BJ (cell line): ENCODE measurements around the gene LST1. TPM values are rescaled to one million over a fixed set of nuclear protein-coding genes. Genes with fewer than 3 reads are reported as not detected.
A peak's percentile ranks its signal among the peaks of the same experiment; 100 is the strongest.
"Not testable (repeated sequence)": the region's sequence is repeated elsewhere in the genome, so short reads cannot be mapped to it uniquely, and the experiment has no call there.

Experiments used
- CTCF ChIA-PET: fragments of 350-600 bp; formaldehyde crosslinking; extraction: SDS; loops from one replicate; lab custom pipeline; 2021; ENCODE audit warnings: antibody characterized with exemption, inconsistent platforms; lab: Yijun Ruan, JAX
- POLR2A ChIA-PET: fragments of 300-600 bp; sonication (Branson Sonifier 250); formaldehyde crosslinking; extraction: SDS; loops from one replicate; lab custom pipeline; 2021; ENCODE audit warnings: antibody characterized with exemption; lab: Charles Lee
- DNase-seq: peaks from one replicate; pipeline ENCODE4 v3.0.0-alpha.2; 2011; ENCODE audit warnings: low read depth
- H3K27me3 ChIP-seq: 2 replicates; pipeline ENCODE4 v1.6.0; 2011; ENCODE audit warnings: low read length; ENCODE audit not compliant: control insufficient read depth, insufficient read depth
- H3K36me3 ChIP-seq: 2 replicates; pipeline ENCODE4 v1.5.1; 2011; ENCODE audit warnings: low read length; ENCODE audit not compliant: control insufficient read depth, insufficient read depth
- H3K4me3 ChIP-seq: 2 replicates; pipeline ENCODE4 v1.5.1; 2011; ENCODE audit warnings: low read depth, mild to moderate bottlenecking, control low read depth, low read length
- polyA plus RNA-seq: library from polyadenylated mRNA; depleted of rRNA; stranded (reverse); fragments of >200 nt; gene quantifications from 2 replicates; pipeline ENCODE4 v1.2.3, GENCODE V29; 2011
- TF ChIP-seq, protein P1 (sequence below): IDR thresholded peaks from 2 replicates; pipeline ENCODE4 v1.5.1; 2011; ENCODE audit warnings: low read depth, mild to moderate bottlenecking, control low read depth, inconsistent platforms, low read length, moderate library complexity; ENCODE audit not compliant: insufficient read depth

LST1 gene
- polyA plus RNA-seq, 1 experiment, result 0.42 TPM

DNA sequence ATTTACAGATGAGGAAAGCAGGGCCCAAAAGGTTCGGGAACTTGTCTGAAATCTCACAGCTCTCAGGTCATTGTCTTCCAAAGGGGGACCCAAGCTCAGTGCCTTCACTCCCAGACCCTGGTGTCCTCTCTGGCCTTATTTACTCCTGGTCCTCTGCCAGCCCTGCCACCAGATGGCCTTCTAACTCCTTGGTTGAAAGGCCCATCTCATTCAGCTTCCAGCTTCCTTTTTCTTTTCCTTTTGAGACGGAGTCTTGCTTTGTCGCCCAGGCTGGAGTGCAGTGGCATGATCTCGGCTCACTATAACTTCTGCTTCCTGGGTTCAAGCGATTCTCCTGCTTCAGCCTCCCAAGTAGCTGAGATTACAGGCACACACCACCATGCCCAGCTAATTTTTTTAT, 34.7 kb upstream of the LST1 start:
- TF ChIP-seq, protein P1, sequence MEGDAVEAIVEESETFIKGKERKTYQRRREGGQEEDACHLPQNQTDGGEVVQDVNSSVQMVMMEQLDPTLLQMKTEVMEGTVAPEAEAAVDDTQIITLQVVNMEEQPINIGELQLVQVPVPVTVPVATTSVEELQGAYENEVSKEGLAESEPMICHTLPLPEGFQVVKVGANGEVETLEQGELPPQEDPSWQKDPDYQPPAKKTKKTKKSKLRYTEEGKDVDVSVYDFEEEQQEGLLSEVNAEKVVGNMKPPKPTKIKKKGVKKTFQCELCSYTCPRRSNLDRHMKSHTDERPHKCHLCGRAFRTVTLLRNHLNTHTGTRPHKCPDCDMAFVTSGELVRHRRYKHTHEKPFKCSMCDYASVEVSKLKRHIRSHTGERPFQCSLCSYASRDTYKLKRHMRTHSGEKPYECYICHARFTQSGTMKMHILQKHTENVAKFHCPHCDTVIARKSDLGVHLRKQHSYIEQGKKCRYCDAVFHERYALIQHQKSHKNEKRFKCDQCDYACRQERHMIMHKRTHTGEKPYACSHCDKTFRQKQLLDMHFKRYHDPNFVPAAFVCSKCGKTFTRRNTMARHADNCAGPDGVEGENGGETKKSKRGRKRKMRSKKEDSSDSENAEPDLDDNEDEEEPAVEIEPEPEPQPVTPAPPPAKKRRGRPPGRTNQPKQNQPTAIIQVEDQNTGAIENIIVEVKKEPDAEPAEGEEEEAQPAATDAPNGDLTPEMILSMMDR, result peak; percentile 34; the same call in 1 of the 2 replicates
- CTCF ChIA-PET, result interaction anchor here (0.9 to 17.0 kb wide), 9 partner anchors 10 to 112 kb away, joined by 3 to 433 read pairs (median 3); partner anchors contain the start of genes LST1, LTB, NCR3 and TNF
- H3K4me3 ChIP-seq, H3K36me3 ChIP-seq, DNase-seq, POLR2A ChIA-PET, H3K27me3 ChIP-seq: not testable (repeated sequence)

DNA sequence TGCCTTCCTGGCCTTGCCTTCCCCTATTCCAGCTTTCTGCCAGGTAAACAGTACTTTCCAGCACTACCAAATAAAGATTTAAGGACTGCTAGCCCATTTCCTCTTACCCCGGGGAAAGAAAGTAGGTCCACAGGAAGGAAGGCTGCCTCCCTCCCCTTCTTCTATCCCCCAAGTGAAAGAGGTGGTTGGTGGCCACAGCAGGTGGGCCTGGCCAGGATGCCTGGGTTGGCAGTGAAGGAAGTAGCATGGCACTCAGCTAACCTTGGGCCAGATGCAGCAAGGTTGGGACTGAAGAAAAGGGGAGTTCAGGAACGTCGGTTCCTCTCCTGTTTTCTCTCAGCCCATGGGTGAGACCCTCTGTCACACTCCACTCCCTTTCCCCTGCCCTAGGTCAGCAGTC, 29.8 kb upstream of the LST1 start:
- CTCF ChIA-PET, result interaction anchor here (0.7 to 1.1 kb wide), 2 partner anchors 24 to 25 kb away, joined by 3 to 4 read pairs; no protein-coding TSS in a partner anchor
- Histone ChIP-seq H3K4me3 (no peak overlapping the region), H3K36me3 (peaks cover 18% of the 10 kb centered on the region), H3K27me3 (no peaks in the 10 kb centered on the region)
- POLR2A ChIA-PET, result no interaction called here
- TF ChIP-seq, protein P1, result no peak
- no peak for DNase-seq

DNA sequence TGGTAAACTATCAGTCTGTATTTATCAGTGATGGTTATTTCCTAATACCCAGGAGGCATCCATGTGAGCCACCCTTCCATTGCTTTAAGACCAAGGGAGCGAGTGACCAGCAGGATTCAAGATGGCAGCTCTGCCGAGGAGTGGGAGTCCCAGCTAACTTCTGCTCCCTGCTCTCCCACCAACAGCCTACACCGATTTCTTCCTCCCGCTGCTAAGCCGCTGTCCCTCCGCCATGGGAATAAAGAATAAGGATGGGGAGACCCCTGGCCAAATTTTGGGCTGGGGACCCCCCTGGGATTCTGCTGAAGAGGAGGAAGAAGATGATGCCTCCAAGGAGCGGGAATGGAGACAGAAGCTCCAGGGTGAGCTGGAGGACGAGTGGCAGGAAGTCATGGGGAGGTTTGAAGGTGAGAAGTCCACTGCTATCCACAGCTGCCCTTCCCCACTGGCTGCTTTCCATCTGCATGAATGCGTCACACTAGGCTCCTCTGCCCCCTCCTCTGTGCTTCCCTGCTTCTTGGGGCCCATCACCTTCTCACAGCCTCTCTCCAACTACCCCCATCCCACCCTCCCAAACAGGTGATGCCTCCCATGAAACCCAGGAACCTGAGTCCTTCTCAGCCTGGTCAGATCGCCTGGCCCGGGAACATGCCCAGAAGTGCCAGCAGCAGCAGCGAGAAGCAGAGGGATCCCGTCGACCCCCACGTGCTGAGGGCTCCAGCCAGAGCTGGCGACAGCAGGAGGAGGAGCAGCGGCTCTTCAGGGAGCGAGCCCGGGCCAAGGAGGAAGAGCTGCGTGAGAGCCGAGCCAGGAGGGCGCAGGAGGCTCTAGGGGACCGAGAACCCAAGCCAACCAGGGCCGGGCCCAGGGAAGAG, 28.4 kb upstream of the LST1 start:
- ChIA-PET CTCF (interaction anchor here (3.6 kb wide), 1 partner anchor 39 kb away, joined by 29 read pairs; no protein-coding TSS in a partner anchor), POLR2A (no interaction called here)
- TF ChIP-seq, protein P1, result no peak
- no peak for DNase-seq
- H3K27me3 ChIP-seq, result no peaks in the 10 kb centered on the region
- H3K4me3 ChIP-seq, result no peak overlapping the region
- H3K36me3 ChIP-seq, result peaks cover 18% of the 10 kb centered on the region

DNA sequence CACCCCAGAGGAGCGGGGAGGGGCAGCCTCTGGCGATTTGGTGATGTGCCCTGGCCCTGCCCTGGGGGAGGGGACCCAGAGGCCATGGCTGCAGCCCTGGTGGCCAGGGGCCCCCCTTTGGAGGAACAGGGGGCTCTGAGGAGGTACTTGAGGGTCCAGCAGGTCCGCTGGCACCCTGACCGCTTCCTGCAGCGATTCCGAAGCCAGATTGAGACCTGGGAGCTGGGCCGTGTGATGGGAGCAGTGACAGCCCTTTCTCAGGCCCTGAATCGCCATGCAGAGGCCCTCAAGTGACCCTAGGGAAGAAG, 27.8 kb upstream of the LST1 start:
- TF ChIP-seq, protein P1, result no peak
- no peak for DNase-seq
- Histone ChIP-seq H3K27me3 (no peaks in the 10 kb centered on the region), H3K36me3 (peaks cover 18% of the 10 kb centered on the region), H3K4me3 (no peak overlapping the region)
- CTCF ChIA-PET, result interaction anchor here (1.4 to 3.6 kb wide), 3 partner anchors 11 to 39 kb away, joined by 3 to 29 read pairs (median 18); partner anchors contain the start of genes LTB and NFKBIL1
- POLR2A ChIA-PET, result no interaction called here
